Fibroblast of the aortic adventitia (primary cell): ENCODE measurements around the gene RBBP8. TPM values are rescaled to one million over a fixed set of nuclear protein-coding genes. Genes with fewer than 3 reads are reported as not detected.

Source experiments
- DNase-seq: peaks from one replicate; pipeline ENCODE4 v3.0.0-alpha.2; 2010; ENCODE audit warnings: low read depth
- H3K4me3 ChIP-seq: 2 replicates; pipeline ENCODE4 v1.5.1; 2011; ENCODE audit warnings: low read depth, mild to moderate bottlenecking, control low read depth, low read length, moderate library complexity
- total RNA-seq: library from RNA; depleted of rRNA; stranded (reverse); fragments of >200 nt; gene quantifications from 2 replicates; pipeline ENCODE4 v1.2.3, GENCODE V29; 2012; ENCODE audit warnings: low replicate concordance
- TF ChIP-seq, protein P1 (sequence below): IDR thresholded peaks from 2 replicates; pipeline ENCODE4 v1.5.1; 2011; ENCODE audit warnings: mild to moderate bottlenecking, low read length, control low read depth, inconsistent platforms; ENCODE audit not compliant: insufficient read depth

Gene RBBP8
- total RNA-seq, 1 donor, result 80.1 TPM

DNA sequence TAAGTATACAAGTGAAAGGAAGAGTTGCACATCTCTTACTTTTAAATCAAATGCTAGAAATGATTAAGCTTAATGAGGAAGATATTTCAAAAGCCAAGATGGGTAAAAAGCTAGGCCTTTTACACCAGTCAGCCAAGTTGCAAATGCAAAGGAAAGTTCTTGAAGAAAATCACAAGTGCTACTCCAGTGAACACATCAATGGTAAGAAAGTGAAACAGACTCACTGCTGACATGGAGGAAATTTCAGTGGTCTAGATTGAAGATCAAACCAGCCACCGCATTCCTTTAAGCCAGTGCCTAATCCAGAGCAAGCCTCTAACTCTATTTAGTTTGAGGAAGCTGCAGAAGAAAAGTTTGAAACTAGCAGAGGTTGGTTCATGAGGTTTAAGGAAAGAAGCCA is 79.1 kb downstream of the RBBP8 start:
- H3K4me3 ChIP-seq, result no peak overlapping the region
- DNase-seq, result no peak
- TF ChIP-seq, protein P1, sequence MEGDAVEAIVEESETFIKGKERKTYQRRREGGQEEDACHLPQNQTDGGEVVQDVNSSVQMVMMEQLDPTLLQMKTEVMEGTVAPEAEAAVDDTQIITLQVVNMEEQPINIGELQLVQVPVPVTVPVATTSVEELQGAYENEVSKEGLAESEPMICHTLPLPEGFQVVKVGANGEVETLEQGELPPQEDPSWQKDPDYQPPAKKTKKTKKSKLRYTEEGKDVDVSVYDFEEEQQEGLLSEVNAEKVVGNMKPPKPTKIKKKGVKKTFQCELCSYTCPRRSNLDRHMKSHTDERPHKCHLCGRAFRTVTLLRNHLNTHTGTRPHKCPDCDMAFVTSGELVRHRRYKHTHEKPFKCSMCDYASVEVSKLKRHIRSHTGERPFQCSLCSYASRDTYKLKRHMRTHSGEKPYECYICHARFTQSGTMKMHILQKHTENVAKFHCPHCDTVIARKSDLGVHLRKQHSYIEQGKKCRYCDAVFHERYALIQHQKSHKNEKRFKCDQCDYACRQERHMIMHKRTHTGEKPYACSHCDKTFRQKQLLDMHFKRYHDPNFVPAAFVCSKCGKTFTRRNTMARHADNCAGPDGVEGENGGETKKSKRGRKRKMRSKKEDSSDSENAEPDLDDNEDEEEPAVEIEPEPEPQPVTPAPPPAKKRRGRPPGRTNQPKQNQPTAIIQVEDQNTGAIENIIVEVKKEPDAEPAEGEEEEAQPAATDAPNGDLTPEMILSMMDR, result no peak

DNA sequence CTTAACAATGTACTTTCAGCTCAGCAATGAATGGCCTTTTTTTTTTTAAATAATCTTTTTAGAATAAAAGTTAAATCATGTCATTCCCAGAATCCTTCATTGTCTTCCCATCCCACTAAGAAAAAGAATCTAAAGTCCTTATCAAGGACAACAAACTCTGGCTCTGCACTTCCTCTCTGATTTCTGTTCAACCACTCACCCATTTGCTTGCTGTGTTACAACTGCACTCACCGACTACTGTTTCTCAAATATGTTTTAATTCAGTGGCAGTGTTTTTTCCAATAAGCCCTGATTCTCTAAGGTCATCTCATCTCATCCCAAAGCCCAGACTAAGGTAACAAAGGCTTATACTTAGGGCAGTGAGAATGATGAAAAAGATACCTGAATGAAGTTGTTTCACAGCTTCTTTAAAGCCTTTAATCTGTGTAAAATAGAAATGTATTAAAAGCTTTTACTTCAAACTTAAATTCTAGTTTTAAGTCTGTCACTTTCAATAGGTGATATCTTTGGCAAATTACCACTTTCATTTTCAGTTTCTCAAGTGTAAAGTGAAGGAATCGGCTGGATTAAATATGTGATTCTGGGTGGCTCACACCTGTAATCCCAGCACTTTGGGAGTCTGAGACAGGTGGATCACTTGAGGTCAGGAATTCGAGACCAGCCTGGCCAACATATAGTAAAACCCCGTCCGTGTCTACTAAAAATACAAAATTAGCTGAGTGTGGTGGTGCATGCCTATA is 87.6 kb downstream of the RBBP8 start:
- DNase-seq, result no peak
- TF ChIP-seq, protein P1, result no peak

DNA sequence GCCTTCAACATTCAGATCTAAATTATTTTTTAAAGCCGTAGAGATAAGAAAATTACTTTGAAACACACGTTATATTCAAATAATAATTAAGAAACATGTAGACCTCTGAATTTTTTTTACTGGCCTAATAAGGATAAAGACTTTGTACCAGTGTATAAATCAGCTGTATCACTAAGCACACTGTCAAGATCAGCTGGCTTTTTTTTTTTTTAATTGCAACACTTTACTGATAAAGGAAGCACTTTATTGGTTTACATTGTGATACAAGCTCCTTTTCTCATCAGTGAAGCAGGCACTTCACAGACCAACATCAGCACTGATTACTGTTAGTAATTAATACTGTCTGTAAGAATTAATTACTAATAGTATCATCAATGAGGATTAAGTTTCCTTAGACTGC is 88.5 kb downstream of the RBBP8 start:
- DNase-seq, result no peak
- TF ChIP-seq, protein P1, result no peak
- no peak overlapping the region for H3K4me3 ChIP-seq

More for the DNA sequence above, 87.6 kb downstream of the RBBP8 start:
- no peak overlapping the region for H3K4me3 ChIP-seq

DNA sequence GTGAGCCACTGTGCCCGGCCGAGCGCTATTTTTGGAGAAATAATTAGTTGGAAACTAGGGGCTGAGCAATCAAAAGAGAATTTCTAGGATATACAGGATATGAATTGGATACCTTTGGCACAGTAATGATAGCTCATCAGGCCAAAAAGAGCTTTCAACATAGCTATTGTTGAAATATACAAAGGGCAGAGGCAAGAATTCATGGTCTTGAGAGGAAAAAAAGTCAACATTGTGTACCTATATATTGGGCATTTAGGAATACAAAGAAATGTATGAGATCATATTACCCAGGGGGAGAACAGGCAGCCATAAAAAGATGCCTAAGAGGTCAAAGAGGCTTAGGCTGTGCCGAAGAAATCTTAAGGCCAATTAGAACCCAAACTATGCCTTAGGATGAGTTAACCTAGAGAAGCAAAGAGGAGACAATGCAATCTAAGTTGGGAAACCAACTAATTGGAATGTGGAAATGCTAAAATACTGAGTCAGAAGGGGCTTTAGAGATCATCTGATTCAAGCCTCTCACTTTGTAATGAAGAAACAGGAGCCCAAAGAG is 99.0 kb downstream of the RBBP8 start:
- TF ChIP-seq, protein P1, result no peak
- no peak overlapping the region for H3K4me3 ChIP-seq
- DNase-seq, result peak; percentile 81

DNA sequence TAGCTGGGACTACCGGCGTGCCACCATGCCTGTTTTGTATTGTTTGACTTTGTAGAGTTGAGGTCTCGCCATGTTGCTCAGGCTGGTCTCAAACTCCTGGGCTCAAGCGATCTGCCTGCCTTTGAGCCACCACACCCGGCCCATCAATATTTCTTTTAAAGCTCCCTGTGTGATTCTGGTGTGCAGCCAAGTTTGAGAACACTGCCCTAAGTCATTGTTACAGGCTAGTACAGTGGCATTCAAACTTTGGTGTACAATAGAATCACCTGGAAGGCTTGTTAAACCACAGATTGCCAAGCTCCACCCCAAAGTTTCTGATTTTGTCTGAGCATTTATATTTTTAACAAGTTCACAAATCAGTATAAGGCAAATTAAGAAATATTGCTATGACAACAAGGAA is 99.9 kb downstream of the RBBP8 start:
- no peak for DNase-seq
- no peak overlapping the region for H3K4me3 ChIP-seq
- TF ChIP-seq, protein P1, result no peak

DNA sequence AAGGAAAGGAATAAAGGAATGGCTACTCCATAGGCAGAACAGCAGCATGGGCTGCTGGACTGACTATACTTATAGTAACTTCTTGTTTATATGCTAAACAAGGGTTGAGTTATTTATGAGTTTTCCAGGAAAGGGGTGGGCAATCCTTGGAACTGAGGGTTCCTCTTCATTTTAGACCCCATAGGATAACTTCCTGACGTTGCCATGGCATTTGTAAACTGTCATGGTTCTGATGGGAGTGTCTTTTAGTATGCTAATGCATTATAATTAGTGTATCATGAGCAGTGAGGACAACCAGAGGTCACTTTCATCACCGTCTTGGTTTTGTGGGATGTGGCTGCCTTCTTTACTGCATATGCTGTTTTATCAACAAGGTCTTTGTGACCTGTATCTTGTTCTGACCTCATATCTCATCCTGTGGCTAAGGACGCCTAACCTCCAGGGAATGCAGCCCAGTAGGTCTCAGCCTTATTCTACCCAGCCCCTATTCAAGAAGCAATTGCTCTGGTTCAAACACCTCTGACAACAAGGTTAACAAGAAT is 103.6 kb downstream of the RBBP8 start:
- DNase-seq, result no peak
- TF ChIP-seq, protein P1, result no peak
- no peak overlapping the region for H3K4me3 ChIP-seq
